ENCODE results near the gene FOXL1.
A peak's percentile ranks its signal among the peaks of the same experiment; 100 is the strongest.

Gene FOXL1

GRCh38 chr16:86549076-86549892 lies 29.1 kb upstream of the FOXL1 start:
- no peak for DNase-seq (ENCODE audit: low read depth)

- DNase-seq (ENCODE audit: low read depth) = no peak
These were observed 28.5 kb upstream of the FOXL1 start for GRCh38 chr16:86549893-86550190.

- DNase-seq (ENCODE audit: low read depth) = no peak
These were observed 28.1 kb upstream of the FOXL1 start for GRCh38 chr16:86550281-86550680.

DNA sequence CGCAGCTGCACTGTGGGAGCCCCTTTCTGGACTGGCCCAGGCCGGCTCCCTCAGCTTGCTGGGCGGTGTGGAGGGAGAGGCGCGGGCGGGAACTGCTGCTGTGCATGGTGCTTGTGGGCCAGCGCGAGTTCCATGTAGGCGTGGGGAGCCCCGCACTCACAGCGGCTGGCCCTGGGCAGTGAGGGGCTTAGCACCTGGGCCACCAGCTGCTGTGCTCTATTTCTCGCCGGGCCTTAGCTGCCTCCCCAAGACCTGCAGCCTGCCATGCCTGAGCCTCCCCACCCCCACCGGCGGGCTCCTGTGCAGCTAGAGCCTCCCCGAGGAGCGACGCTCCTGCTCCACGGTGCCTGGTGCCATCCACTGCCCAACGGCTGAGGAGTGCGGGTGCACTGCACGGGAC lies 25.0 kb upstream of the FOXL1 start:
- no peak for DNase-seq (ENCODE audit: low read depth)

DNA sequence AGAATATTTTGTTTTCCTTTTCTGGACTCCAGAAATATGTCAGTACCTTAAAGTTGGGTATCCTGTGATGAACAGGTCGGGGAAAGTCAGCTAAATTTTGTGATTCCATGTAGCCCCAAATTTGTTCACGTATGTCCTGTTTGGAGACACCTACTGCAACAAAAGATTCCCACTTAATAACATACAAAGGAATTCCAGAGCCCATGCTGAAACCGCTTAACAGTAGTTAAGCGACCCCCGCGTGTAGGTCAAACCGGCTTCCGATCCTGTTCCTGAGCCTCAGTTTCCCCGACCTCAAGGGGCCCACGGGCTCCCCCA lies 23.8 kb upstream of the FOXL1 start:
- no peak for DNase-seq (ENCODE audit: low read depth)

DNA sequence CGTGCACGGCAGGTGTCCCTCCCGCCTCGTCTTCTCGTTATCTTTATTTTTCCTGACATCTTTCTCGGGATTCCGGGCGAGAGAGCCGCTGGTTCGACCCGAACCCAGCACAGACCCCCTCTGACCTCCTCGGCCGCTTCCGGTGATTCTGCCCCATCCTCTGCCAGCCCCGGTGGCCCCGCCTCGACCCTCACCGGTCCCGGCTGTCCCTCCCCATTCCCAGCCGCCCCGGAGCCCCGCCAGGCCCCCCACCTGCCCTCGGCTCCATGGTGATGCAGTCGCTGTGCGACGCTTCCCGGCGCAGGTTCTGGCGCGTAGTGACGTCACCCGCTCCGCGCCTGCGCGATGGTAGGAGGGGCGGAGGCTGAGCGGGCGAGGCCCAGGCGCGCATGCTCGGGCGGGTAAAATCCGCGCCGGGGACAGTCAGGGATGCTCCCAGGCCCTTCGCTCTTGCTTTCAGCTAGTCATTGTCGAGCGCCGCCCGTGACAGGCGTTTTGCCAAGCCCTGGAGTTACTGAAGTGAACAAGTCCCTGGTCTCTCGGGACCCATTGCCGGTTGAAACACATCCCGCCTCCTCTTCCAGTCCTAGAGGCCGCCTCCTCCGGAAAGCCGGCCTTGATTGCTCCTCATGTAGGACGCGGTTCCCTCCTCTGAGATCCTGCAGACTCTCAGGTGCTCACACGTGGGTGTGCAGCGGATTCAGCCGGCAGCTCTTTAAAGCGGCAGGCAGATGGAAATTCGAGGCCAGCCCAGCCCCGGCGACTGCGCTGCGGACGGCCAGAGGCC lies 23.2 kb upstream of the FOXL1 start, which contains the start of gene MTHFSD:
Gene MTHFSD (minus strand): TSS at position 319 of the 787 bp plus-strand sequence. CDS start 51 bp downstream, at position 268.
- DNase-seq (ENCODE audit: low read depth) = peak; percentile 94

GRCh38 chr16:86555704-86556075 lies 22.7 kb upstream of the FOXL1 start:
- DNase-seq (ENCODE audit: low read depth) = no peak

- DNase-seq (ENCODE audit: low read depth) = no peak
These were observed 21.8 kb upstream of the FOXL1 start for GRCh38 chr16:86556576-86556975.

- DNase-seq (ENCODE audit: low read depth) = no peak
These were observed 20.8 kb upstream of the FOXL1 start for GRCh38 chr16:86557587-86557986.

- no peak for DNase-seq (ENCODE audit: low read depth)
These were observed 19.8 kb upstream of the FOXL1 start for GRCh38 chr16:86558355-86559193.

DNA sequence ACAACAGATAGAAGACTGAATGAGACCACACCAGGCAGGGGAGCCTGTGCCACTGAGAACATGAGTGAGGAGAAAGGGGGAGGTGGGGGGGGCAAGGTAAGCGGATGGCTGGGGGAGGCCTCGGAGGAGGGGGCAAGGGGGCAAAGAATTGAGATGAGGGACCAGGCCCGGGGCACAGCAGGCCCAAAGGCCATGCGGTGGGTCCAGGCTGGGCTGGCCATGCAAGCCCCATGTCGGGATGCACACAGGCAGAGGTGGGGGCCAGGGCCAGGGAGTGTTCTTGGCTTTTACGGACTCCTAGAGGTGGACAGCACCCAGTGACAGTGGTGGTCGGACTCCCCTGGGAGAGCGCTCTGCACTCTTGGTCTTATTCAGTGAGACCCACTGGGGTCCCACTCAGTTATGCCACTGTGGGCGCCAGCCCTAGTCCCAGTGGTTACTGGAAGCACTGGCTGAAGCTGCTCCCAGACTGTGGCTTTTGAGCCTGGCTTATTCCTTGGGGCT lies 18.5 kb upstream of the FOXL1 start:
- no peak for DNase-seq (ENCODE audit: low read depth)

DNA sequence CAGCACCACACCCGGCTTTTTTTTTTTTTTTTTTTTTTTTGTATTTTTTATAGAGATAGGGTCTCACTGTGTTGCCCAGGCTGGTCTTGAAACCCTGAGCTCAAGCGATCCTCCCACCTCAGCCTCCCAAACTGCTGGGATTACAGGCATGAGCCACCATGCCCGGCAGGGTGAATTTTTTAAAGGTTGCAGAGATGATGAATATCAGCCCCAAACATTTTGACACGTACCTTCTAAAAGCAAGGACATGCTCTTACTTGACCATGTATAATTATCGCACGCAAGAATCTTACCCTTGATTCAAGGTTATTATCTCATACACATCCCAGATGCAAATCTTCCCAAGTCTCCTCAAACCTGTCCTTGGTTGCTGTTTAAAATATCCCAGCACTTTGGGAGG lies 16.0 kb upstream of the FOXL1 start:
- DNase-seq (ENCODE audit: low read depth) = no peak

GRCh38 chr16:86563469-86564345 lies 14.6 kb upstream of the FOXL1 start:
- DNase-seq (ENCODE audit: low read depth) = peak; percentile 78

DNA sequence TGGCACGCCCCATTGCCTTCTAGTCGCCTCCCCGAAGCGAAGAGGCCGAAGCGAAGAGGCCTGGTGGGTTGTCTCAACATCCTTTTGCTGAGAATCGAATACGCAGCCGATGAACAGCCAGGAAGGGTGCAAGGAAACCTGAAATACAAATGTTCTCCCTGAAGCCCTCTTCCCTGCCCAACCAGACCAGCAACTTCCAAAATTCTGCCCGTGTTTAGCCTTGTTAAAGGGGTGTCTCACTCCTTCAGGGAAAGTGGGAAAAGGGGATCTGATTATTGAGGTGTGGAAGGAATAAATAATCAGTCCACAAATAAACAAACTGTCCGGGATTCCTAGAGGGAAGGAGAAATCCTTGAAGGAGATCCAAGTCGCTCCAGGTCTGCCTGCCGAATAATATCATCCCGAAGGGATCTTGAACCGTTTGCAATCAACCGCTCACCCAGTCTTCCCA lies 13.1 kb upstream of the FOXL1 start:
- DNase-seq (ENCODE audit: low read depth) = no peak

GRCh38 chr16:86565644-86566511 lies 12.5 kb upstream of the FOXL1 start:
- no peak for DNase-seq (ENCODE audit: low read depth)

GRCh38 chr16:86566601-86566965 lies 11.8 kb upstream of the FOXL1 start, which contains the start of gene FOXC2:
Gene FOXC2, plus strand, starts transcription at chr16:86566829. Its CDS starts 507 bp downstream, at chr16:86567336.
- DNase-seq (ENCODE audit: low read depth) = no peak

DNA sequence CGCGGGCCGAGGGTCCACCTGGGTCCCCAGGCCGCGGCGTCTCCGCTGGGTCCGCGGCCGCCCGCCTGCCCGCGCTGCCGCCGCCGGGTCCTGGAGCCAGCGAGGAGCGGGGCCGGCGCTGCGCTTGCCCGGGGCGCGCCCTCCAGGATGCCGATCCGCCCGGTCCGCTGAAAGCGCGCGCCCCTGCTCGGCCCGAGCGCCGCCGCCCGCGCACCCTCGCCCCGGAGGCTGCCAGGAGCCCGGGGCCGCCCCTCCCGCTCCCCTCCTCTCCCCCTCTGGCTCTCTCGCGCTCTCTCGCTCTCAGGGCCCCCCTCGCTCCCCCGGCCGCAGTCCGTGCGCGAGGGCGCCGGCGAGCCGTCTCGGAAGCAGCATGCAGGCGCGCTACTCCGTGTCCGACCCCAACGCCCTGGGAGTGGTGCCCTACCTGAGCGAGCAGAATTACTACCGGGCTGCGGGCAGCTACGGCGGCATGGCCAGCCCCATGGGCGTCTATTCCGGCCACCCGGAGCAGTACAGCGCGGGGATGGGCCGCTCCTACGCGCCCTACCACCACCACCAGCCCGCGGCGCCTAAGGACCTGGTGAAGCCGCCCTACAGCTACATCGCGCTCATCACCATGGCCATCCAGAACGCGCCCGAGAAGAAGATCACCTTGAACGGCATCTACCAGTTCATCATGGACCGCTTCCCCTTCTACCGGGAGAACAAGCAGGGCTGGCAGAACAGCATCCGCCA lies 11.2 kb upstream of the FOXL1 start:
- DNase-seq (ENCODE audit: low read depth) = no peak

DNA sequence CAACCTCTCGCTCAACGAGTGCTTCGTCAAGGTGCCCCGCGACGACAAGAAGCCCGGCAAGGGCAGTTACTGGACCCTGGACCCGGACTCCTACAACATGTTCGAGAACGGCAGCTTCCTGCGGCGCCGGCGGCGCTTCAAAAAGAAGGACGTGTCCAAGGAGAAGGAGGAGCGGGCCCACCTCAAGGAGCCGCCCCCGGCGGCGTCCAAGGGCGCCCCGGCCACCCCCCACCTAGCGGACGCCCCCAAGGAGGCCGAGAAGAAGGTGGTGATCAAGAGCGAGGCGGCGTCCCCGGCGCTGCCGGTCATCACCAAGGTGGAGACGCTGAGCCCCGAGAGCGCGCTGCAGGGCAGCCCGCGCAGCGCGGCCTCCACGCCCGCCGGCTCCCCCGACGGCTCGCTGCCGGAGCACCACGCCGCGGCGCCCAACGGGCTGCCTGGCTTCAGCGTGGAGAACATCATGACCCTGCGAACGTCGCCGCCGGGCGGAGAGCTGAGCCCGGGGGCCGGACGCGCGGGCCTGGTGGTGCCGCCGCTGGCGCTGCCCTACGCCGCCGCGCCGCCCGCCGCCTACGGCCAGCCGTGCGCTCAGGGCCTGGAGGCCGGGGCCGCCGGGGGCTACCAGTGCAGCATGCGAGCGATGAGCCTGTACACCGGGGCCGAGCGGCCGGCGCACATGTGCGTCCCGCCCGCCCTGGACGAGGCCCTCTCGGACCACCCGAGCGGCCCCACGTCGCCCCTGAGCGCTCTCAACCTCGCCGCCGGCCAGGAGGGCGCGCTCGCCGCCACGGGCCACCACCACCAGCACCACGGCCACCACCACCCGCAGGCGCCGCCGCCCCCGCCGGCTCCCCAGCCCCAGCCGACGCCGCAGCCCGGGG lies 10.4 kb upstream of the FOXL1 start:
- DNase-seq (ENCODE audit: low read depth) = no peak

Data from stimulated activated CD8-positive, alpha-beta memory T cell treated with anti-CD3 and anti-CD28 coated beads, Interleukin-12 subunit alpha, Interleukin-12 subunit beta, amount 100 ng/mL, for 1 hour (primary cell).